K562 (cell line): ENCODE data around the gene DGUOK.

ENCODE experiments used
- BHLHE40 ChIP-seq: IDR thresholded peaks from 2 replicates; pipeline ENCODE4 v1.6.1; 2011; ENCODE audit warnings: low read length, improper control_type of control experiment
- CTCF ChIP-seq, 3 experiments: IDR thresholded peaks in 2 of 3; conservative IDR thresholded peaks in 1 of 3; 2 replicates each; pipeline ENCODE4 v1.5.1; 2011 to 2012; ENCODE audit warnings: low read length in 3 of 3, mild to moderate bottlenecking in 3 of 3, control low read depth in 2 of 3, improper control_type of control experiment in 1 of 3, inconsistent platforms in 1 of 3, low read depth in 1 of 3, mixed read lengths in 1 of 3, moderate library complexity in 1 of 3; ENCODE audit not compliant: insufficient read depth in 2 of 3
- FUS ChIP-seq: fragments of 200-400 bp; formaldehyde crosslinking; optimal IDR thresholded peaks from 2 replicates; pipeline ENCODE3; 2017; ENCODE audit warnings: low read depth, low read length
- GABPA ChIP-seq: fragments of 200-800 bp; sonication (Bioruptor generic); conservative IDR thresholded peaks from 2 replicates; pipeline ENCODE4 v1.6.1; 2016; ENCODE audit warnings: low read depth, missing genetic modification characterization, missing compliant biosample characterization
- KAT2B ChIP-seq: IDR thresholded peaks from one replicate; pipeline ENCODE4 v1.6.1; 2012; ENCODE audit warnings: low read depth, mild to moderate bottlenecking, control low read depth, inconsistent platforms, low read length, moderate library complexity
- MTA2 ChIP-seq: fragments of 450-650 bp; IDR thresholded peaks from 2 replicates; pipeline ENCODE4 v1.6.1; 2016; ENCODE audit warnings: low read depth
- MXI1 ChIP-seq: IDR thresholded peaks from 2 replicates; pipeline ENCODE4 v1.6.1; 2011; ENCODE audit warnings: low read depth, mild to moderate bottlenecking, improper control_type of control experiment, low read length
- NEUROD1 ChIP-seq: fragments of 150-350 bp; IDR thresholded peaks from 2 replicates; pipeline ENCODE4 v1.6.1; 2014; ENCODE audit warnings: borderline replicate concordance, low read length, low read depth; ENCODE audit not compliant: partially characterized antibody
- NFE2L1 ChIP-seq: fragments of 450-650 bp; IDR thresholded peaks from 2 replicates; pipeline ENCODE4 v1.6.1; 2016; ENCODE audit warnings: missing genetic modification characterization, low read depth, mild to moderate bottlenecking, missing compliant biosample characterization, moderate library complexity, borderline replicate concordance
- SPI1 ChIP-seq: IDR thresholded peaks from 2 replicates; pipeline ENCODE4 v1.6.1; 2011; ENCODE audit warnings: low read depth, low read length, control low read depth, borderline replicate concordance
- ZNF184 ChIP-seq: sonication (generic); formaldehyde crosslinking; IDR thresholded peaks from 2 replicates; pipeline ENCODE4 v1.5.0; 2020; ENCODE audit warnings: missing genetic modification reagents
- ZNF668 ChIP-seq: fragments of 250-450 bp; sonication (Bioruptor Pico); IDR thresholded peaks from 2 replicates; pipeline ENCODE4 v1.8.0; 2022; ENCODE audit warnings: mild to moderate bottlenecking, inconsistent platforms
- ZNF766 ChIP-seq: fragments of 200-800 bp; sonication (Bioruptor generic); conservative IDR thresholded peaks from 2 replicates; pipeline ENCODE4 v1.6.1; 2016; ENCODE audit warnings: missing genetic modification characterization, missing compliant biosample characterization
- ZNF79 ChIP-seq: fragments of 250-450 bp; sonication (Bioruptor Pico); IDR thresholded peaks from 2 replicates; pipeline ENCODE4 v1.4.0; 2020; ENCODE audit warnings: low read depth, mild to moderate bottlenecking, moderate library complexity

- TF ChIP-seq ZNF668 (CRISPR knock-in tag) = no peak
- TF ChIP-seq MXI1 = no peak
- TF ChIP-seq ZNF79 = no peak
- no peak for TF ChIP-seq NFE2L1 (tag)
- no peak for TF ChIP-seq SPI1
- TF ChIP-seq ZNF184 = no peak
- no peak for TF ChIP-seq GABPA (tag)
- TF ChIP-seq MTA2 = no peak
- no peak for TF ChIP-seq NEUROD1
- TF ChIP-seq KAT2B = no peak
- no peak for TF ChIP-seq FUS
- TF ChIP-seq BHLHE40 = no peak
- TF ChIP-seq CTCF (IDR thresholded peaks at IDR 0.05 in 2 of 3, conservative IDR thresholded peaks at IDR 0.05 in 1 of 3; ENCODE audit: insufficient read depth in 2 of 3, low read depth in 1 of 3, low read length in 3 of 3) = no peak
- TF ChIP-seq ZNF766 = no peak
Measured at GRCh38 chr2:73925033-73925704, 1.5 kb upstream of the DGUOK start.
